Fibroblast of villous mesenchyme (primary cell): ENCODE measurements around the gene RCC2. TPM values are rescaled to one million over a fixed set of nuclear protein-coding genes. Genes with fewer than 3 reads are reported as not detected.
"Not testable (repeated sequence)": the region's sequence is repeated elsewhere in the genome, so short reads cannot be mapped to it uniquely, and the experiment has no call there.

Experiments used
- DNase-seq: peaks from one replicate; pipeline ENCODE4 v3.0.0-alpha.2; 2010; ENCODE audit warnings: low read depth
- H3K4me3 ChIP-seq: 2 replicates; pipeline ENCODE4 v1.5.1; 2011; ENCODE audit warnings: low read depth, mild to moderate bottlenecking, low read length
- CTCF ChIP-seq: IDR thresholded peaks from 2 replicates; pipeline ENCODE4 v1.5.1; 2012; ENCODE audit warnings: low read depth, mild to moderate bottlenecking, low read length; ENCODE audit not compliant: insufficient read depth
- total RNA-seq: library from RNA; depleted of rRNA; stranded (reverse); fragments of >200 nt; gene quantifications from 2 replicates; pipeline ENCODE4 v1.2.3, GENCODE V29; 2012

RCC2 gene
- total RNA-seq, 1 donor: 74.7 TPM

- peak; percentile 99 for TF ChIP-seq CTCF
- H3K4me3 ChIP-seq: no peak overlapping the region
- DNase-seq: peak; percentile 61
Measured at GRCh38 chr1:17419626-17420328, 19.7 kb downstream of the RCC2 start.

GRCh38 chr1:17416389-17416788 lies 23.1 kb downstream of the RCC2 start:
- no peak for TF ChIP-seq CTCF
- no peak for DNase-seq
- no peak overlapping the region for H3K4me3 ChIP-seq

GRCh38 chr1:17414022-17414421 lies 25.5 kb downstream of the RCC2 start:
- H3K4me3 ChIP-seq: no peak overlapping the region
- no peak for TF ChIP-seq CTCF
- DNase-seq: no peak

- H3K4me3 ChIP-seq: no peak overlapping the region
- no peak for DNase-seq
- no peak for TF ChIP-seq CTCF
Measured at GRCh38 chr1:17412093-17412870, 27.2 kb downstream of the RCC2 start.

GRCh38 chr1:17409391-17409811 lies 30.1 kb downstream of the RCC2 start:
- TF ChIP-seq CTCF: no peak
- no peak overlapping the region for H3K4me3 ChIP-seq
- no peak for DNase-seq

- not testable (repeated sequence) for DNase-seq, H3K4me3 ChIP-seq
Measured at GRCh38 chr1:17407786-17408514, 31.5 kb downstream of the RCC2 start.

GRCh38 chr1:17406760-17407475 lies 32.6 kb downstream of the RCC2 start:
- not testable (repeated sequence) for DNase-seq

More at GRCh38 chr1:17406760-17407475, 32.6 kb downstream of the RCC2 start:
- not testable (repeated sequence) for H3K4me3 ChIP-seq
